Right lobe of liver (tissue), 6 donors: ENCODE data around the gene MDM2. TPM values are rescaled to one million over a fixed set of nuclear protein-coding genes. Genes with fewer than 3 reads are reported as not detected.
A peak's percentile ranks its signal among the peaks of the same experiment; 100 is the strongest.

Experiments used
- ATAC-seq, 4 donors: fragments of 200-7000 bp; cut with Tn5 transposase; one replicate each; pipeline ENCODE4 v1.9.1; 2020; ENCODE audit warnings: mild to moderate bottlenecking in 4 of 4, moderate library complexity in 4 of 4
- DNase-seq, 3 donors: peaks; one replicate each; pipeline ENCODE4 v3.0.0-alpha.2; 2020
- H3K27ac ChIP-seq, 3 donors: fragments of 200-600 bp; one replicate each; pipeline ENCODE4 v1.8.0; 2022
- H3K27me3 ChIP-seq, 2 donors: fragments of 200-600 bp; one replicate each; pipeline ENCODE4 v1.8.0; 2022
- H3K36me3 ChIP-seq, 4 donors: fragments of 200-600 bp; sonication (generic) in 1 of 4; one replicate each; pipeline versions ENCODE4 v1.5.1 to v1.8.0; 2017 to 2022; ENCODE audit warnings: control low read depth in 1 of 4
- H3K4me1 ChIP-seq, 4 donors: fragments of 200-600 bp; sonication (generic) in 1 of 4; one replicate each; pipeline versions ENCODE4 v1.5.1 to v1.8.0; 2017 to 2022; ENCODE audit warnings: control low read depth in 1 of 4
- H3K4me3 ChIP-seq, 3 donors: fragments of 200-600 bp; one replicate each; pipeline ENCODE4 v1.8.0; 2022
- H3K9me3 ChIP-seq, 4 donors: fragments of 200-600 bp; sonication (generic) in 1 of 4; one replicate each; pipeline versions ENCODE4 v1.5.1 to v1.8.0; 2017 to 2022; ENCODE audit warnings: control low read depth in 1 of 4
- CTCF ChIP-seq, 4 donors: fragments of 200-600 bp in 3 of 4; fragments of 450-650 bp in 1 of 4; IDR thresholded peaks; one replicate each; pipeline versions ENCODE4 v1.5.1 to v1.8.0; 2016 to 2022; ENCODE audit warnings: antibody characterized with exemption in 4 of 4, mild to moderate bottlenecking in 2 of 4
- POLR2A ChIP-seq: fragments of 450-650 bp; IDR thresholded peaks from one replicate; pipeline ENCODE4 v1.6.1; 2017; ENCODE audit warnings: antibody characterized with exemption, mild to moderate bottlenecking
- WGBS: methylation state at CpG from one replicate; pipeline ENCODE4 v1.1.6; 2018; ENCODE audit warnings: low coverage, low lambda C conversion rate; ENCODE audit not compliant: insufficient coverage; ENCODE audit errors: missing lambda C conversion rate; 5-methylcytosine and 5-hydroxymethylcytosine counted together
- intact Hi-C, 2 donors: fragments of 100-400 bp; cut with DNase I; formaldehyde crosslinking; loops; one replicate each; pipeline versions ENCODE4 v1.11.2 to v1.14.1; 2022
- total RNA-seq, 6 experiments: library from RNA; depleted of rRNA in 2 of 6; stranded (reverse); fragments of >200 nt in 2 of 6; fragmentation: NEBNext Ultra II Directional in 3 of 6; extraction: Animal tissue kit (Norgen Biotek cat#: 25700) in 3 of 6; gene quantifications; one replicate each; pipeline versions ENCODE4 v1.1.0 to v1.2.4, GENCODE V29; 2016 to 2023
- donor health status: DM: no; HTN: yes; CAD: no.
- donor health status: DM: no; HTN: no; CAD: no.
- donor health status: DM: no; HTN: no; CAD: no.
- donor health status: DM: no; HTN: yes; CAD: no.
- donor health status: DM: no; HTN: yes; CAD: no.

Gene MDM2
- total RNA-seq, 6 experiments from 2014 or later = 56.9 to 74.3 (median 64.0) TPM

- no peak for ATAC-seq
- H3K36me3 ChIP-seq = peaks cover 0 to 74% (median 30%) of the 10 kb centered on the region in 4 donors
- TF ChIP-seq POLR2A = no peak
- no peak for TF ChIP-seq CTCF (IDR thresholded peaks at IDR 0.05)
Measured at GRCh38 chr12:68831751-68832503, 23.9 kb downstream of the MDM2 start.

DNA sequence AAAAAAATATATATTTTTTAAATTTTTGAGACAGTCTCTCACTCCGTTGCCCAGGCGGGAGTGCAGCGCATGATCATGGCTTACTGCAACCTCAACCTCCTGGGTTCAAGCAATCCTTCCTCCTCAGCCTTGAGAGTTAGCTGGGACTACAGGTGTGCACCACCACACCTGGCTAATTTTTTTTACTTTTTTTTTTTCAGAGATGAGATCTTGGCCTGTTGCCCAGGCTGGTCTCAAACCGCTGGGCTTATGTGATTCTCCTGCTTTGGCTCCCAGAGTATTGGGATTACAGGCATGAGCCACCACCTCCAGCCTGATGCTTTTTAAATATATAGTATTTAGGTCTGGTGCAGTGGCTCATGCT, 24.5 kb downstream of the MDM2 start:
- no peak overlapping the region for H3K4me3 ChIP-seq
- no peaks in the 10 kb centered on the region for H3K27me3 ChIP-seq
- WGBS = 90% methylated on average over 4 of the region's 4 CpGs
- TF ChIP-seq CTCF (IDR thresholded peaks at IDR 0.05) = no peak
- no peak for TF ChIP-seq POLR2A
- intact Hi-C loops = no loop called here
- ATAC-seq = no peak
- peaks cover 0 to 74% (median 27%) of the 10 kb centered on the region in 4 donors for H3K36me3 ChIP-seq
- no peak overlapping the region for H3K27ac ChIP-seq
- H3K4me1 ChIP-seq = peaks cover 0 to 13% (median 0%) of the 10 kb centered on the region in 4 donors
- no peak for DNase-seq
- H3K9me3 ChIP-seq = no peaks in the 10 kb centered on the region

More at GRCh38 chr12:68831751-68832503, 23.9 kb downstream of the MDM2 start:
- Histone ChIP-seq H3K9me3 (no peaks in the 10 kb centered on the region), H3K27ac (no peak overlapping the region), H3K27me3 (no peaks in the 10 kb centered on the region), H3K4me3 (no peak overlapping the region), H3K4me1 (peaks cover 0 to 13% (median 0%) of the 10 kb centered on the region in 4 donors)
- DNase-seq = no peak
- intact Hi-C loops = no loop called here
- 83% methylated on average over 11 of the region's 14 CpGs for WGBS

DNA sequence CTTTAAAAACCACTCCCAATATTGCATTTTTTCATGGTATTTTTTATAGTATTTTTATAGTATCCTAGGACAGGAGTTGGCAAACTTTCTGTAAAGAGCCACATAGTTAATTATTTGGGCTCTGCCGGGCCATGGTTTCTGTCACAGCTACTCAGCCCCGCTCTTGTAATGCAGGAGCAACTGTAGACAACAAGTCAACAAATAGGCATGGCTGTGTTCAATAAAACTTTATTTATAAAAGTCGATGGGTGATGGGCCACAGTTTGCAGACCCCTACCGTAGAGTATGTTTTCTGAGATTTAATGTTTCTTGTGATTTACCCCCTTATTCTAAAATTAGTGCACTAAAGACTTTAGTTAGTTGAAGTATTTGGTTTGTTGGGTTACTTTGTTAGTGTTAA, 25.5 kb downstream of the MDM2 start:
- DNase-seq (no peak), ATAC-seq (no peak)
- no peaks in the 10 kb centered on the region for H3K27me3 ChIP-seq
- no peak overlapping the region for H3K4me3 ChIP-seq
- peaks cover 0 to 74% (median 28%) of the 10 kb centered on the region in 4 donors for H3K36me3 ChIP-seq
- intact Hi-C loops = no loop called here
- TF ChIP-seq CTCF (IDR thresholded peaks at IDR 0.05) (no peak), POLR2A (no peak)
- WGBS = 94% methylated on average over 4 of the region's 4 CpGs
- H3K9me3 ChIP-seq = no peaks in the 10 kb centered on the region
- peaks cover 0 to 13% (median 0%) of the 10 kb centered on the region in 4 donors for H3K4me1 ChIP-seq
- no peak overlapping the region for H3K27ac ChIP-seq

- peak; percentile 70 to 75 (median 73) for DNase-seq
- no peaks in the 10 kb centered on the region for H3K9me3 ChIP-seq
Measured at GRCh38 chr12:68835333-68835908, 27.4 kb downstream of the MDM2 start.

More at GRCh38 chr12:68835333-68835908, 27.4 kb downstream of the MDM2 start:
- peak; percentile 89 to 93 (median 92) for ATAC-seq
- Histone ChIP-seq H3K4me1 (peaks cover 0 to 13% (median 0%) of the 10 kb centered on the region in 4 donors), H3K4me3 (no peak overlapping the region), H3K27me3 (no peaks in the 10 kb centered on the region), H3K27ac (peak overlapping the region in 2 of 3 donors; percentile 11 to 14), H3K36me3 (peaks cover 0 to 74% (median 33%) of the 10 kb centered on the region in 4 donors)
- TF ChIP-seq CTCF (IDR thresholded peaks at IDR 0.05) (no peak), POLR2A (no peak)
- intact Hi-C loops = no loop called here
- WGBS = 26% methylated on average over 10 of the region's 10 CpGs
